ENCODE measurements around the gene FLYWCH1. TPM values are rescaled to one million over a fixed set of nuclear protein-coding genes. Genes with fewer than 3 reads are reported as not detected.
A peak's percentile ranks its signal among the peaks of the same experiment; 100 is the strongest.

Gene FLYWCH1
- total and polyA plus RNA-seq, 9 of the 15 experiments (the other 6 are each of a cell fraction or from before 2014, with no cell fraction given), result 0.18 to 33.6 (median 11.3) TPM

GRCh38 chr16:2968738-2969544 lies 57.2 kb downstream of the FLYWCH1 start, which contains the start of gene PAQR4 (continued):
- TF ChIP-seq KAT7 (CRISPR knock-in tag; IDR thresholded peaks at IDR 0.05; ENCODE audit: borderline replicate concordance) (peak; percentile 87; the same call in 1 of the 2 replicates), POLR3A (IDR thresholded peaks at IDR 0.05; ENCODE audit: borderline replicate concordance, extremely low read depth, insufficient read depth, insufficient read length) (no peak), BRF2 (IDR thresholded peaks at IDR 0.05; ENCODE audit: borderline replicate concordance, insufficient read depth, insufficient read length) (no peak), STAG1 (CRISPR knock-in tag; IDR thresholded peaks at IDR 0.05; ENCODE audit: borderline replicate concordance) (peak; percentile 70; the same call in 1 of the 2 replicates), CTBP1 (IDR thresholded peaks at IDR 0.05; ENCODE audit: borderline replicate concordance) (peak; percentile 97), ILK (tag; IDR thresholded peaks at IDR 0.05; ENCODE audit: borderline replicate concordance, low read depth) (no peak), BCL6 (CRISPR knock-in tag; IDR thresholded peaks at IDR 0.05) (no peak), FOSL1 (tag; conservative IDR thresholded peaks at IDR 0.05) (peak; percentile 21; the same call in 1 of the 2 replicates), POLR2AphosphoS2 (IDR thresholded peaks at IDR 0.05; ENCODE audit: low read length) (no peak), KLF10 (CRISPR knock-in tag; IDR thresholded peaks at IDR 0.05) (no peak), YY1 (IDR thresholded peaks at IDR 0.05; ENCODE audit: borderline replicate concordance in 1 of 3, control insufficient read depth in 1 of 3, extremely low read depth in 1 of 3, insufficient read depth in 3 of 3, insufficient read length in 1 of 3, insufficient replicate concordance in 2 of 3, low read depth in 1 of 3, low read length in 2 of 3) (peak in 2 of 3 experiments; percentile 42 to 47), POLR3G (IDR thresholded peaks at IDR 0.05; ENCODE audit: extremely low read depth, insufficient read length, insufficient replicate concordance) (no peak), ZKSCAN8 (CRISPR knock-in tag; IDR thresholded peaks at IDR 0.05) (no peak), SMARCA5 (IDR thresholded peaks at IDR 0.05) (no peak), ESRRA (IDR thresholded peaks at IDR 0.05; ENCODE audit: borderline replicate concordance, low read depth) (no peak; the same call in 1 of the 2 replicates), ELF1 (tag; IDR thresholded peaks at IDR 0.05) (no peak), ZNF224 (CRISPR knock-in tag; IDR thresholded peaks at IDR 0.05) (no peak), CAMTA2 (CRISPR knock-in tag; conservative IDR thresholded peaks at IDR 0.05) (no peak), ZNF766 (CRISPR knock-in tag; conservative IDR thresholded peaks at IDR 0.05) (peak; percentile 75; the same call in 1 of the 2 replicates), TSC22D4 (tag; IDR thresholded peaks at IDR 0.05) (no peak), ARID1B (IDR thresholded peaks at IDR 0.05) (0 out of 2 replicates have a peak, but pooled peaks have one; percentile 13), TCF15 (CRISPR knock-in tag; IDR thresholded peaks at IDR 0.05) (no peak), XRCC4 (IDR thresholded peaks at IDR 0.05; ENCODE audit: extremely low read depth, insufficient read depth, insufficient read length) (no peak)
- TF ChIP-seq, protein P1, sequence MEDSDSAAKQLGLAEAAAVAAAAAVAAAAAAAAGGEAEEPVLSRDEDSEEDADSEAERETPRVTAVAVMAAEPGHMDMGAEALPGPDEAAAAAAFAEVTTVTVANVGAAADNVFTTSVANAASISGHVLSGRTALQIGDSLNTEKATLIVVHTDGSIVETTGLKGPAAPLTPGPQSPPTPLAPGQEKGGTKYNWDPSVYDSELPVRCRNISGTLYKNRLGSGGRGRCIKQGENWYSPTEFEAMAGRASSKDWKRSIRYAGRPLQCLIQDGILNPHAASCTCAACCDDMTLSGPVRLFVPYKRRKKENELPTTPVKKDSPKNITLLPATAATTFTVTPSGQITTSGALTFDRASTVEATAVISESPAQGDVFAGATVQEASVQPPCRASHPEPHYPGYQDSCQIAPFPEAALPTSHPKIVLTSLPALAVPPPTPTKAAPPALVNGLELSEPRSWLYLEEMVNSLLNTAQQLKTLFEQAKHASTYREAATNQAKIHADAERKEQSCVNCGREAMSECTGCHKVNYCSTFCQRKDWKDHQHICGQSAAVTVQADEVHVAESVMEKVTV (CRISPR knock-in tag; IDR thresholded peaks at IDR 0.05), result no peak

Data from K562 (cell line).